Measurements from ENCODE around the gene INHBA. TPM values are rescaled to one million over a fixed set of nuclear protein-coding genes. Genes with fewer than 3 reads are reported as not detected.

INHBA gene
- total RNA-seq, 1 experiment from 2014 or later: 20.2 TPM

- Histone ChIP-seq H3K36me3 (no peaks in the 10 kb centered on the region), H3K27ac (no peak overlapping the region), H3K4me3 (no peak overlapping the region), H3K4me1 (replicated peaks) (no peaks in the 10 kb centered on the region), H3K27me3 (replicated peaks) (no peaks in the 10 kb centered on the region), H3K9me3 (replicated peaks) (no peaks in the 10 kb centered on the region)
- DNase-seq (ENCODE audit: low read depth in 1 of 2, low spot score in 2 of 2): no peak
Measured at GRCh38 chr7:41641011-41641664, 61.8 kb downstream of the INHBA start.

DNA sequence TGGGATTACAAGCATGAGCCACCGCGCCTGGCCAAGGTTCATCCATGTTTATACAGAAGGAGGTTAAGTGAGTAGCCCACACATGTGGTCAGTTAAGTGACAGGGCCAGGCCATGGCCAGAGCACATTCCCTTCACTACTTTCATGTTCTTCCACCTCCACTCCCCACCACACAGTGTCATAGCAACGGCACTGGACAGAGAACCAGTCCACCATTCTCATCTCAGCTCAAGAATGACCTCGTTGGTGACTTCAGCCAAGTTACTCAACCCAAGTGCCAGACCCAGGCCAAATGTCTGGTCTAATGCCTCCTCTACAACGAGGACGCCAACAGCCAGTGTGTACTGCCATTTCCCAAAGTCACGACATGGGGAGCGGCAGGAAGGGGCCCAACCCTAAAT is 62.4 kb downstream of the INHBA start:
- Histone ChIP-seq H3K27me3 (replicated peaks) (no peaks in the 10 kb centered on the region), H3K36me3 (no peaks in the 10 kb centered on the region), H3K4me3 (no peak overlapping the region), H3K9me3 (replicated peaks) (no peaks in the 10 kb centered on the region), H3K4me1 (replicated peaks) (no peaks in the 10 kb centered on the region), H3K27ac (no peak overlapping the region)
- DNase-seq (ENCODE audit: low read depth in 1 of 2, low spot score in 2 of 2): no peak

DNA sequence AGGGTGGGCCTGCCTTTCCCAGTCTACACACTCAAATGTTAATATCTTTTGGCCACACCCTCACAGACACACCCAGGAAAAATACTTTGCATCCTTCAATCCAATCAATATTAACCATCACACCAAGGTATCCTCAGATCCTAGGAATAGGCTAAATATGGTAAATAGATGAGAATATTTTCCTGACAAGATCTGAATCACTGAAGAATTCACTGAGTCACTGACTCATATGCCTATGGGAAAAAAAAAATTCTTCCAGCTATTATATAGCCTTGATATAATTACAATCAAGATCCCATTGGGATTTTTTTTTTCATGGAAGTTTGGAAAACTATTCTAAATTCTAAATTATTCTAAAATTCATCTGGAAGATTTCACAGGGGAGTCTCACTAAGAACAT is 65.8 kb downstream of the INHBA start:
- no peak overlapping the region for H3K4me3 ChIP-seq
- H3K4me1 ChIP-seq (replicated peaks): no peaks in the 10 kb centered on the region
- no peaks in the 10 kb centered on the region for H3K9me3 ChIP-seq (replicated peaks)
- no peaks in the 10 kb centered on the region for H3K36me3 ChIP-seq
- H3K27ac ChIP-seq: no peak overlapping the region
- no peaks in the 10 kb centered on the region for H3K27me3 ChIP-seq (replicated peaks)
- DNase-seq (ENCODE audit: low read depth in 1 of 2, low spot score in 2 of 2): no peak
